Vagina (tissue), 2 donors: ENCODE results near the gene HAUS5. TPM values are rescaled to one million over a fixed set of nuclear protein-coding genes. Genes with fewer than 3 reads are reported as not detected.
A peak's percentile ranks its signal among the peaks of the same experiment; 100 is the strongest.

Source experiments
- DNase-seq, 2 donors: peaks; one replicate each; pipeline ENCODE4 v3.0.0-alpha.2; 2017; ENCODE audit errors: extremely low spot score in 2 of 2
- H3K27ac ChIP-seq: fragments of 200-600 bp; sonication (generic); one replicate; pipeline ENCODE4 v1.5.1; 2019
- H3K27me3 ChIP-seq: fragments of 200-600 bp; sonication (generic); one replicate; pipeline ENCODE4 v1.5.1; 2019
- H3K36me3 ChIP-seq, 2 donors: fragments of 200-600 bp; sonication (generic); one replicate each; pipeline ENCODE4 v1.5.1; 2017 to 2019
- H3K4me1 ChIP-seq: fragments of 200-600 bp; sonication (generic); one replicate; pipeline ENCODE4 v1.5.1; 2019
- H3K4me3 ChIP-seq, 2 donors: fragments of 200-600 bp; sonication (generic); 1 replicate in 1 of 2; 2 replicates in 1 of 2; pipeline ENCODE4 v1.5.1; 2016 to 2019
- H3K9me3 ChIP-seq: fragments of 200-600 bp; sonication (generic); one replicate; pipeline ENCODE4 v1.5.1; 2019
- CTCF ChIP-seq, 3 experiments: fragments of 450-650 bp in 2 of 3; fragments of 200-600 bp in 1 of 3; sonication (generic) in 1 of 3; IDR thresholded peaks; one replicate each; pipeline ENCODE4 v1.5.1; 2017 to 2019; ENCODE audit warnings: antibody characterized with exemption in 3 of 3, mild to moderate bottlenecking in 2 of 3, moderate library complexity in 2 of 3
- POLR2A ChIP-seq, 2 donors: fragments of 450-650 bp; IDR thresholded peaks; one replicate each; pipeline ENCODE4 v1.6.1; 2017; ENCODE audit warnings: antibody characterized with exemption in 2 of 2, mild to moderate bottlenecking in 2 of 2, moderate library complexity in 2 of 2
- POLR2AphosphoS5 ChIP-seq, 2 donors: sonication (generic); formaldehyde crosslinking; IDR thresholded peaks; one replicate each; pipeline ENCODE4 v1.9.0; 2017; ENCODE audit warnings: antibody characterized with exemption in 2 of 2, mild to moderate bottlenecking in 2 of 2, low read depth in 1 of 2; ENCODE audit not compliant: insufficient read depth in 1 of 2
- intact Hi-C: fragments of 100-400 bp; cut with DNase I; formaldehyde crosslinking; loops from one replicate; pipeline ENCODE4 v1.15.1; 2023
- total RNA-seq: library from RNA; depleted of rRNA; stranded (reverse); fragments of >200 nt; gene quantifications from one replicate; pipeline ENCODE4 v1.2.3, GENCODE V29; 2016

HAUS5 gene
- total RNA-seq, 1 donor from 2014 or later = 11.0 TPM

- TF ChIP-seq CTCF (IDR thresholded peaks at IDR 0.05) (no peak), POLR2A (IDR thresholded peaks at IDR 0.05) (no peak), POLR2AphosphoS5 (IDR thresholded peaks at IDR 0.05; ENCODE audit: insufficient read depth in 1 of 2, low read depth in 1 of 2) (no peak)
- H3K27ac ChIP-seq = no peak overlapping the region
- H3K4me3 ChIP-seq = no peak overlapping the region
- DNase-seq = no peak
- H3K36me3 ChIP-seq = peaks cover 0 to 55% of the 10 kb centered on the region in 2 donors
- H3K9me3 ChIP-seq = no peaks in the 10 kb centered on the region
- peaks cover 8% of the 10 kb centered on the region for H3K4me1 ChIP-seq
- intact Hi-C loops = no loop called here
- H3K27me3 ChIP-seq = no peaks in the 10 kb centered on the region
Observed at GRCh38 chr19:35637165-35637564, 24.6 kb downstream of the HAUS5 start.

DNA sequence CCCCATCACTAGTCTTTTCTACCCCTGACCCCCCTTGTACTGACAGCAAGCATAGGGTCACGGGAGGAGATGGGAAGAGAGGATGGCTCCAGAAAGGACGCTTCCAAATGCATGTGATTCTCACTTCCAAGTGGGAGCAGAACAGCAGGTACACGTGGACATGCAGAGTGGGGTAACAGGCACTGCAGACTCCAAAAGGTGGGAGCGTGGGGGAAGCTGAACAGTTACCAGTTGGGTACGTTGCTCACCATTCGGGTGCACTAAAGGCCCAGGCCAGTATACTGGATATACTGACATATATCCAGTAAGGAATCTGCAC is 26.7 kb downstream of the HAUS5 start:
- no peaks in the 10 kb centered on the region for H3K9me3 ChIP-seq
- H3K4me1 ChIP-seq = peaks cover 19% of the 10 kb centered on the region
- no peak overlapping the region for H3K27ac ChIP-seq
- H3K4me3 ChIP-seq = no peak overlapping the region
- DNase-seq = peak in 1 of 2 donors; percentile 64
- intact Hi-C loops = no loop called here
- no peaks in the 10 kb centered on the region for H3K27me3 ChIP-seq
- TF ChIP-seq POLR2AphosphoS5 (IDR thresholded peaks at IDR 0.05; ENCODE audit: insufficient read depth in 1 of 2, low read depth in 1 of 2) = no peak
- TF ChIP-seq CTCF (IDR thresholded peaks at IDR 0.05) = no peak
- no peak for TF ChIP-seq POLR2A (IDR thresholded peaks at IDR 0.05)
- peaks cover 0 to 34% of the 10 kb centered on the region in 2 donors for H3K36me3 ChIP-seq

GRCh38 chr19:35639863-35640262 is 27.3 kb downstream of the HAUS5 start:
- intact Hi-C loops = no loop called here
- TF ChIP-seq POLR2AphosphoS5 (IDR thresholded peaks at IDR 0.05; ENCODE audit: insufficient read depth in 1 of 2, low read depth in 1 of 2) (no peak), CTCF (IDR thresholded peaks at IDR 0.05) (no peak), POLR2A (IDR thresholded peaks at IDR 0.05) (no peak)
- no peak overlapping the region for H3K27ac ChIP-seq

GRCh38 chr19:35641515-35642151 is 29.1 kb downstream of the HAUS5 start, which contains the start of gene ETV2:
TSS of gene ETV2 (plus strand) at chr19:35641745. CDS start at chr19:35642461, 716 bp downstream.
- no peak for DNase-seq
- intact Hi-C loops = no loop called here
- TF ChIP-seq POLR2A (IDR thresholded peaks at IDR 0.05) (no peak), CTCF (IDR thresholded peaks at IDR 0.05) (no peak), POLR2AphosphoS5 (IDR thresholded peaks at IDR 0.05; ENCODE audit: insufficient read depth in 1 of 2, low read depth in 1 of 2) (no peak)
- no peaks in the 10 kb centered on the region for H3K27me3 ChIP-seq
- no peak within 1 kb of the TSS for H3K27ac ChIP-seq
- no peak within 1 kb of the TSS for H3K4me3 ChIP-seq
- peaks cover 0 to 14% of the 10 kb centered on the region in 2 donors for H3K36me3 ChIP-seq
- peaks cover 32% of the 10 kb centered on the region for H3K4me1 ChIP-seq
- H3K9me3 ChIP-seq = no peaks in the 10 kb centered on the region

More at GRCh38 chr19:35639863-35640262, 27.3 kb downstream of the HAUS5 start:
- no peaks in the 10 kb centered on the region for H3K9me3 ChIP-seq
- peaks cover 21% of the 10 kb centered on the region for H3K4me1 ChIP-seq
- peak in 1 of 2 donors; percentile 37 for DNase-seq
- no peaks in the 10 kb centered on the region for H3K27me3 ChIP-seq
- peaks cover 0 to 28% of the 10 kb centered on the region in 2 donors for H3K36me3 ChIP-seq
- H3K4me3 ChIP-seq = no peak overlapping the region

- Histone ChIP-seq H3K4me3 (no peak overlapping the region), H3K9me3 (no peaks in the 10 kb centered on the region), H3K4me1 (peaks cover 34% of the 10 kb centered on the region), H3K27me3 (no peaks in the 10 kb centered on the region), H3K27ac (no peak overlapping the region), H3K36me3 (peaks cover 0 to 7% of the 10 kb centered on the region in 2 donors)
- intact Hi-C loops = no loop called here
- TF ChIP-seq POLR2A (IDR thresholded peaks at IDR 0.05) (no peak), CTCF (IDR thresholded peaks at IDR 0.05) (no peak), POLR2AphosphoS5 (IDR thresholded peaks at IDR 0.05; ENCODE audit: insufficient read depth in 1 of 2, low read depth in 1 of 2) (no peak)
- DNase-seq = peak in 1 of 2 donors; percentile 80
Observed at GRCh38 chr19:35642312-35642711, 29.8 kb downstream of the HAUS5 start.
